Measurements from ENCODE around the gene STK25.

STK25 gene

DNA sequence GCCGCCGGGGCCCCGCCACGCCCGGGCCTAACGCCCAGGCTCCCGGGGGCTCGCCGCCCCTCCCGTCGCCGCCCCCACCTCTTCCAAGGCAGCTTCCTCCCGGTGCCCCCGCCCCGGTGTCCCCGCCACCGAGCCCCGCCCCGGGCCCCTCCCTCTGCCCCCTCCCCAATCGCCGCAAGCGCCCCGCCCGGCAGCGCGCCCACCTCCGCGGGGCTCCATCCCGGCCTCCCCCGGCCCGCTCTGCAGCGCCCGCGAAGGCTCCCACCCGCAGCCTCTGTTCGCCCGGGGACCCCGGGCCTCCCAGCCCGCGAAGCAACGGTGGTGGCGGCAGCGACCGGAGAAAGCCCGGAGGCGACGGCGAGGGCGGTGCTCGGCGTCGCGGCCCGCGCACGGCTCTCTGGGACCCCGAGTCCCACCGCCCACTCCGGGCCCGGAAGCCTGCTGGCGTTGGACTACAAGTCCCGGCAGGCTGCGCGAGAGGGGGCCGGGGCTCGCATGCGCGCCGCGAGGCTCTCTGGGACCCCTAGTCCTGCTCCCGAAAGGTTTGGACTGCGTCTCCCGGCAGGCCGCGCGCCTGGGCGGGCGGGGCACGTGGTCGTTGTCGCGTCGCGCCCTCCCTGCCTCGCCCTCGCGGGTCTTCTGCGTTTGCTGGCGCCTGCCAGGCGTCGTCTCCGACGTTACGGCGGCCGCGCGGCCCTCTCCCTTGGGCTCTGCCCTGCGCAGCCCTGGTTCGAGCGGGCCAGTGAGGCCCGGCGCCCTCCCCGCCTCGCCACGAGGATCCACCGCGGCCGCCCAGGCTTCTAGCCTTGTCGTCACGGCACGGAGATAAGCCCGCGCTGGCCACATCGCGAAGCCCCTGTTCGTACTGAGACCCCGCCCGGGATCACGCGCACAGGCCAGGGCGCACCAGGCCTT is at the start of gene STK25:
Gene STK25, minus strand, starts transcription at position 345 of the 915 bp plus-strand sequence. CDS start 549 bp downstream, outside the sequence.
- peak; percentile 97 for DNase-seq (ENCODE audit: low read depth, low spot score)

GRCh38 chr2:241556746-241557145 is 48.4 kb upstream of the STK25 start:
- DNase-seq (ENCODE audit: low read depth, low spot score), result no peak

- DNase-seq (ENCODE audit: low read depth, low spot score), result no peak
These were observed 47.3 kb upstream of the STK25 start for GRCh38 chr2:241555711-241556110.

DNA sequence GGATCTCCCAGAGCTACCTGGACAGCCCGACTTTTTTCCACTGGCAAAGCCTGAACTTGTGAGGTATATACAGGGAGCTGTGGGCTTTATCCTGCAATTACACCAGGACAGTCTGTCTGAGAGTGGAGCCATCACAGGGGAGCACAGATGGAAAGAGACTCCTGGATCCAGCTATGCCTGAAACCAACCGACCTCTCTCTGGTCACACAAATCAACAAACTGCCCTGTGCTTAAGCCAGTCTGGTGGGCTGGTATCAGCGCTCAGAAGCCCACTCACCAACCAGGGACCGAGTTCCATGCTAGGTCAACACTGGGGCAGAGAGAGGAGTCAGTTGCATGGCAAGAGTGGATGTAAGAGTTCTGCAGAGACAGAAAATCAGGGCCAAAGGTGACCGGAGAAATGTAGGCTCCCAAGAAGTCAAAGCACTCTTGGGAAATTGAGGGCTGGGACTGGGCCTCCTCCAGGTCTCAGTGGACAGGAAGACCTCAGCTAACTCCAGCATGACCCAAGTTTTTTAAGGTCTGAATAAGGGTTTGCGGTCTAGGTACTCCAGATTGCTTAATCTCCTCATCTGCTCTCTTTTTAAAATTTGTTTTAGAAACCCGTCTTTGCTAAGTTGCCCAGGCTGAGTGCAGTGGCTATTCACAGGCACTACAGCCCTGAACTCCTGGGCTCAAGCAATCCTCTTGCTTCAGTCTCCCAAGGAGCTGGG is 46.4 kb upstream of the STK25 start:
- DNase-seq (ENCODE audit: low read depth, low spot score), result no peak

DNA sequence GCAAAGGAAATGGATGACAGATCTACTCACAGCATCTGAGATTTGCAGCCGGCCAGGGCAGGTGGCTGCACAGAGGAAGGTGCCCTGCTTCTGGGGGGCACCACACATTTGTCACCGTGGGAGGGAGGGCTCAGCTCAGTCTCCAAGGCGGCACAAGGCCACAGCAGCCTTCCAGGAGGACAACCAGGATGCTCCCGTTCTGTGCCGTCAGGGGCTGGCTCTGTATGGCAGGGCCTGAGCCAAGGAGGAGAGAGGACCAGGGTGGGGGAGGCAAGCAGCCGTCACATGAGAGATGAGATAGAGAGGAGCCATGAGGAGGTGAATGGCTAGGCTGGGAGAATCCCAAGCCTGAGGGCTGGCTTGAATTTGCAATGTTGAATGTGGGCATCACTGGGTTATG is 45.6 kb upstream of the STK25 start:
- no peak for DNase-seq (ENCODE audit: low read depth, low spot score)

DNA sequence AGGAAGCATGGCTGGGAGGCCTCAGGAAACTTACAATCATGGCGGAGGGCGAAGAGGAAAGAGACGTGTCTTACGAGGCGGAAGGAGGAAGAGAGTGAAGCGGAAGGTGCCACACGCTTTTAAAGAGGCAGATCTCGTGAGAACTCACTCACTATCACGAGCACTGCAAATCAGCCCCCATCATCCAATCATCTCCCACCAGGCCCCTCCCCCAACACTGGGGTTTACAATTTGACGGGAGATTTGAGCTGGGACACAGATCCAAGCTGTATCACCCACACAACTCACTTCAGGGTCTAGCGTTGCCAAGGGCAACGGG is 45.1 kb upstream of the STK25 start:
- DNase-seq (ENCODE audit: low read depth, low spot score), result no peak

DNA sequence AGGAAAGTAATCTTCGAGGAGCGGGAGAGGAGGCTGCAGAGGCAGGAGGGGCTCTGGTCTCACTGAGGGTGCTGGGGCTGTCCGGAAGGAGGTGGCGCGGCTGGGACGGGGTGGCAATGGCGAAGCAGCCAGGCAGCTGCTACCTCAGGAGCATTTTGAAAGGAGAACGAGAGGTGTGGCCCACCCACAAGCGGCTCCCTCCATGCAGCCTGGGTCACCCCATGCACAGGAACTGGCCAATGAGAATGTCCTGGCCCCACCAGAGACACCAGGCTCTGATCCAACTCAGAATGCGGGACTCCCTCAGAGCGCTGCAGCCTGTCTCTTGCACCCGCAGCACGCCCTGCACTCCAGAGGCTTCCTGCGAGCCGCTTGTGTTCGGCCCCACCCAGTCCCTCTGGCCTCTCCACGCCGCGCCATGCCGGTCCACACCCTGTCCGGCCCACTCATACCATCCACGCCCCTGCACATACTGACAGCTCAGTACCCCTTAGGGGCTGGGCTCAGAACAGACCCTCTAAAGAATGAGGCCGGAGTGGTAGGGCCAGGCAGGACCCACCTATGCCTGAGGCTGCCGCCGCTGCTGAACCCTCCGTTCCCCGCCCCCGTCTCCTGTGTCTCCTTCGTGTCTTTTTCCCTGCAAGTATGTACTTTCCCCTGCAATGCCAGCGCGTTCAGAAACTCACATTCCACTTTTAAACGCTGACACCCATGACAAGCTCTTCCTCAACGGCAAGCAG is 43.8 kb upstream of the STK25 start:
- no peak for DNase-seq (ENCODE audit: low read depth, low spot score)

DNA sequence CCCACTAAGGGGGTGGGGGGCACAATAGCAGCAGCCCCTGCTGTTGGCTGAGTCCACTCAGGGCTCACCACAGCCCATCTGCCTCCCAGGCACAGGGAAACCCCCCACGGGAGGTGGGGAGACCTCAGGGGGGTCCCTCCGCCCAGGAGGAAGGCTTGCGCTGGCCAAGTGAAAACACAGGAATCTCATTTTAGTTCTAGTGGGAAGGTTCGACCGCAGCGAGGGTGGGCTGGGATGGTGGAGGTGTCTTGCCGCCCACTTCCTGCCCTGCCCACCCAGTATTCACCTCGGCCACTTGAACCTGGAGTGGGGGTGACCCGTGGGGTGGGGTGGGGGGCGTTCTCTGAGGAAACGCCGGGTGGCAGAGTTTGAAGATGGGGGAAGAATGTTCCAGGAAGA is 43.2 kb upstream of the STK25 start:
- no peak for DNase-seq (ENCODE audit: low read depth, low spot score)

- DNase-seq (ENCODE audit: low read depth, low spot score), result no peak
These were observed 42.5 kb upstream of the STK25 start for GRCh38 chr2:241550616-241551580.

DNA sequence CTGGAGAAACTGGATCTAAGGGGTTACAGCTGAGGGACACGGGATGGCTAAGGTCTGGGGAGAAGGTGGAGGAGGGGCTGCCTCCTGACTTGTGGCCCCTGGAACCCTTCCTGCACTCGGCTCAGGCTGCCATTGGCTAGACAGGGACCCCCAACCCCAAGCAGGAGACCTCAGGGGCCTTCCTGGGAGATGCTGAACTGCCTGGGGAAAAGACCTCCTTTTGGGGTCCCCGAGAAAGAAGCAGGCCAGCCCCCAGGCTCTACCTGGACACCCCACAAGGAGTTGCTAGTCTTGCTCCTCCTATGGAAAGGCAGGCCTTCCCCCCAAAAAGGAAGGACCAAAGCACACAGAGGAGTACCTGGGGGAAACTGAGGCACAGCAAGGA is 40.1 kb upstream of the STK25 start:
- DNase-seq (ENCODE audit: low read depth, low spot score), result no peak

- DNase-seq (ENCODE audit: low read depth, low spot score), result no peak
These were observed 39.5 kb upstream of the STK25 start for GRCh38 chr2:241547781-241548450.

GRCh38 chr2:241546771-241547498 is 38.6 kb upstream of the STK25 start:
- no peak for DNase-seq (ENCODE audit: low read depth, low spot score)

DNA sequence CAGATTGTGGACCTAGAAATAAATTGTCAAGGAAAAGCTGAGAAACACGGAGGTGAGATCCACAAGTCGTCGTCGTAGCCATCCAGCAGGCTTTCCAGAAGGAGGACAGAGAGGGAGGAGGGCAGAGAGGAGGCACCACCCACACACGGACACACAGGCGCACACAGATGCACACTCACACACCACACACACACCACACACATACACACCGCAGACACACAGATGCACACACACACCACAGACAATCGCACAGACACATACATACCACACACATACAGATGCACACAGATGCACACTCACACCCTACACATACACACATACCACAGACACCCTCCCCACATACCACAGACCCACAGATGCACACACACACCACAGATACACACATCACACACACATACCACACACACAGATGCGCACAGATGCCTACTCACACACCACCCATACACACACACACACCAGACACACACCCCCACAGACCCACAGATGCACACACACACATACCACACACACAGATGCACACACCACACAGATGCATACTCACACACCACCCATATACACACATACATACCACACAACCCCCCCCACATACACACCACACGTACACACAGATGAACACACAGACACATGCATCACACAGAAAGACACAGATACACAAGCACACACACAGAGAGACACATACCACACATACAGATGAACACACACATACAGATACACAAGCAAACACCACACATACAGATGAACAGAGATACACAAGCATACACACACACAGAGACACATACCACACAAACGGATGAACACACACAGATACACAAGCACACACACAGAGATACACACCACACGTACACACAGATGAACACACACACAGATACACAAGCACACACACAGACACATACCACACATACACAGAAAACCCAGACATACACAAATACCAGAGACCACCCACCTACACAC is 37.4 kb upstream of the STK25 start:
- no peak for DNase-seq (ENCODE audit: low read depth, low spot score)

- DNase-seq (ENCODE audit: low read depth, low spot score), result no peak
These were observed 36.7 kb upstream of the STK25 start for GRCh38 chr2:241545106-241545505.

- no peak for DNase-seq (ENCODE audit: low read depth, low spot score)
These were observed 33.9 kb upstream of the STK25 start for GRCh38 chr2:241542278-241542605.

- no peak for DNase-seq (ENCODE audit: low read depth, low spot score)
These were observed 33.3 kb upstream of the STK25 start for GRCh38 chr2:241541564-241542277.

DNA sequence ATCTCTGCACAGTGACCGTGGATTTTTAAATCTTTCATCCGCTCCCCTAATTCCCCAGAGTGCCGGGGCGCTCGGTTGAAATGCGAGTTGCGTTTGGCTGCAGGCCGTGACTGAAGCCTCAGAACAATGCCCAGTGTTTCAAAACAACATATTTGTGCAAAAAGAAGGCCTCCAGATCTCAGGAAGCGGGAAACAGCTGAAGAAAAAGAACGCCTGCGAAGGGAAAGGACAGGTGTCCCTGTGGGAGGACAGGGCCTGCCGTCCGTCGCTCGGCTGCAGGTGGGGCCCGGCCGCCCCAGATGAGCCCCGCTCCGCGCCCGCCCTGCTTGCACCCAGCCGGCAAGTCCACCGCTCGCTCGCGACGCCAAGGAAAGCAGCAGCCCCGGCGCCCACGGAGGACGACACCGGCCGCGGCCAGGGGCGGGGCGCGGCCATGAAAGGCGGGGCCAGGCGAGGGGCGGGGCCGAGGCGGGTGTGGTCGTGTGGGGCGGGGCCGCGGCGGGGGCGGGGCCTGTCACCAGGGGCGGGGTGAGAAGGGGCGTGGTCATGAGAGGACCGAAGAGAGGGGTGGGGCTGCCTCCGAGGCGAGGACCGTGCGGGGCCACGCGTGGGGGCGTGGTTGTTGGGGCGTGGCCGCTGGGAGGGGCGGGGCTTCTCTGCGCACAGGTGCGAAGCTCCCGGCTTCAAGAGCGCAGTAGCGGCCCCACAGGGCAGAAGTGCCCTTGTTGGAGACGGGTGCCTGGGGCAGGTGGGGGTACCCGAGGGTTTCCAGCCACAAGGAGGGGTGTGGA is 32.6 kb upstream of the STK25 start:
- peak; percentile 33 for DNase-seq (ENCODE audit: low read depth, low spot score)

DNA sequence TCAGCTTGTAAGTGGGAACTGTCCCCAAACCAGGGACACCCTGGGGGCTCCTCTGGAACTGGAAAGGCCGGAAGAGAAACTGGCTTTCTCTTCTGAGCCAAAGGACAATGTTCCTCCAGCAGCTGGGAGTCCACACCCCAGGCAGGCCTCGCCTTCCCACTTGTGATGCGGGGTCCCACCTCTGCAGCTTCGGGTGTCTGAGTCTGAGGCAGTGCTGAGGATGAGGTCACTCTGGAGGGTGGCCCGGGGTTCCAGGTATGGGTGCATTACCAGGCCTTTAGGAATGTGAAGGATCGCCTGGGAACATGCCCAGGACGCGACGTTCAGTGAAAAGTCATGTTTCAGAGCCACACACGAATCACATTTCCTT is 32.0 kb upstream of the STK25 start:
- DNase-seq (ENCODE audit: low read depth, low spot score), result no peak

All from activated CD4-positive, CD25-positive, alpha-beta regulatory T cell treated with anti-CD3 and anti-CD28 coated beads, Interleukin-2, amount 50 U/mL, for 16 hours (primary cell).